Mesenteric fat pad (tissue), 1 donor: ENCODE results near the gene CNIH4. TPM values are rescaled to one million over a fixed set of nuclear protein-coding genes. Genes with fewer than 3 reads are reported as not detected.
"Not testable (repeated sequence)": the region's sequence is repeated elsewhere in the genome, so short reads cannot be mapped to it uniquely, and the experiment has no call there.

ENCODE experiments used
- DNase-seq: peaks from one replicate; pipeline ENCODE4 v3.0.0-alpha.2; 2020; ENCODE audit warnings: low spot score
- microRNA-seq: library from miRNA; unstranded; fragments of <30 nt; microRNA quantifications from one replicate; pipeline ENCODE4 v1.2.0, GENCODE V29; 2020; ENCODE audit warnings: borderline number of aligned reads
- total RNA-seq: library from RNA; stranded (reverse); fragmentation: NEBNext Ultra II Directional; extraction: Animal tissue kit (Norgen Biotek cat#: 25700); gene quantifications from one replicate; pipeline ENCODE4 v1.2.1, GENCODE V29; 2021
- donor health status: DM: yes; HTN: yes; CAD: no.

Gene CNIH4
- total RNA-seq, 1 donor from 2014 or later: 49.4 TPM

DNA sequence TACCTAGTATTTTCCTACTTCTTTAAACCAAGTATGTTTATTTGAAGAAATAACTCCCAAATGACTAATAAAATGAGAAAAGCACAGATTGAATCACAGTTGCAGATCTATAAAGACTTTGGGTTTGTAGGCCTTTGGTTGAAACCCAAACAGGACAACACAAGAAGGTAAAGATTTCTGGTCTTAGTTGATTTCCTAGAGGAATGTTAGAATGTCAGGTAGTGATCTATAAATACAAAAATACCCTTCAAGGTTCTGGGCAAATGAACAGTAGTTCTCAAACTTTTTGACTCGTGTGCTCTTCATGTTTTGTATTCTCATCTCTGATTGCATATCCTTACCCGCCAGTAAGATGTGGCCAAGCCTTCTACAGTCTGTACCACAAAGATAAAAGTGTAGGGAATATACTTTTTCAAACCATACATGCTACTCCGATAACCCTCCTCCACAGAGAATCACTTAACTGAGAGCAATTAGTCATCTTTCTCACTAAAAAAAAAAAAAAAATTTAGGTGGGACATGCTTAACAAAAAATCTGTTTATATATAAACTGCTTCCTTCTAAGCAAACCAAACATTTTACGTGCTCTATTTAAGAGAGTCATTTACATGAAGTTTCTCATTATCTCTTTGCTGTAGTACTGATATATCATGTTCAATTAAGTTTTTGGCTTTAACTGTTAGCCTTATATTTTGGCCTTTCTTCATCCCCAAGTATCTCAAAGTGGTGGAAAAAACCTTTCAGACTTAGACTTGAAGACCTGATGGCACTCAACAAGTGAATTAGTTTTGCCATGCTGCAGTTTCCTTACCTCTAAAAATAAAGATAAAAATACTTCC, 36.0 kb downstream of the CNIH4 start:
- DNase-seq: no peak

DNA sequence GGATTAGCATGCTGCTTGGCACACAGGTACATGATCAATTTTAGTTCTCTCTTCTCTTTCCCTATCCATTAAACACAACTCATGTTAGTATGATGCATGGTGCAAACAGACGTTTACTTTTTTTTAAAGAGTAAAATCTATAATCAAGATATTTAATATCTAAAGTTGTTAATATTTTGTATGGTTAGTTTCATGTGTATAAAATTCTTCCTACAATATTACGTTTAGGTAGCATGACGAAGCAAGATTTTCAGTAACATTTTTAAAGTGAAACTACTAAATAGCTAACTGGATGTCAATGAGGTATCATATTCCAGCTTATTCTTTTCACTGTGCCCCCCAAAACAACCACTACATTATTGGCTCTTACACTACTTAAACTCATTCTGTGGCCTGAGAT, 36.6 kb downstream of the CNIH4 start:
- DNase-seq: no peak

DNA sequence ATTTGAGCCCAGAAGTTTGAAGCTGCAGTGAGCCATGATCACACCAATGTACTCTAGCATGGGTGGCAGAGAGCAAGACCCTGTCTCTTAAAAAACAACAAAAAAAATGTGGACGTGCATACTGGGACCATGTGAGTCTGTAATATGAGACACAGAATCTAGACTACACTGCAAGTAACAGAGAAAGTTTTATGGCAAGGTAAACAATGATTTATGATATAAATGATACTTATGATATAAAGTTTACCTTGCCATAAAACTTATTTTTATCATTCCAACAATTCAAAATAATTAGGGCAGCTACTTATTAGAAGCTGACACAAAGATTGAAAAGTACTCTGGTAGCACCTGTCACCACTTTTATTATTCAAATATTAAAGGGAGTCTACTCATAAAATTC, 43.2 kb downstream of the CNIH4 start:
- DNase-seq: no peak

GRCh38 chr1:224402472-224403036, 45.9 kb downstream of the CNIH4 start:
- no peak for DNase-seq

- DNase-seq: no peak
These were observed 48.4 kb downstream of the CNIH4 start for GRCh38 chr1:224404916-224405603.

- DNase-seq: no peak
These were observed 48.9 kb downstream of the CNIH4 start for GRCh38 chr1:224405604-224405970.

DNA sequence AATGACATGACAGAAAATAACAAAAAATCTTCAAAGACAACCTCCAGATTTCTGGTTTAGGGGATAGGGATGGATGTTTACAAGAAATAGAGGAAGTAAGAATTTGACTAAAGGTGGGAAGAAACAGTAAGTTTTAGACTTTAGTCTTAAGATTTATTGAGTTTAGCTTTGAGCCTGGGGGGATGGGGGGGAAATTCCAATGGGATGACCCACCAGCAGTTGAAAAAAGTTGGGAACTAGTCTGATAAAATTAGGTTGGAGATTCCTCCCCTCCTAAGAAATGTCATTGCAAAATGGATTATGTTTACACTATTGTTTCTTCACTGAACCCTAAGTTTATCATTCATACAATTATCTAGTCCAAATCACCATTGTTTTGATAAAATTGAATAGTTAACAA, 49.5 kb downstream of the CNIH4 start:
- DNase-seq: no peak

- DNase-seq: no peak
These were observed 51.1 kb downstream of the CNIH4 start for GRCh38 chr1:224407571-224408293.

DNA sequence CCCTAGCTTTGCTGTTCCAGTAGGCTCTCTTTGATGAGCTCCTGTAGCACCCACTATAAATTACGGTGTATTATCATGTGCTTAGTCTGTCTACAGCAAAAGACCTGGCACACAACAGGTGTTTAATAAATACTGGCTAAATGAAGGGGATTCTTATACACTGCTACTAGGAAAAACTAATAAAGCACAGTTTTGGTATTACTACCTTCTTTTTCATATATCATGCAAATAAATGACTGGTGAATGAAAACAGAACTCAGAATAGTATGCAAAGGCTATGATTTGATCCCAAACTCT, 51.6 kb downstream of the CNIH4 start:
- no peak for DNase-seq

DNA sequence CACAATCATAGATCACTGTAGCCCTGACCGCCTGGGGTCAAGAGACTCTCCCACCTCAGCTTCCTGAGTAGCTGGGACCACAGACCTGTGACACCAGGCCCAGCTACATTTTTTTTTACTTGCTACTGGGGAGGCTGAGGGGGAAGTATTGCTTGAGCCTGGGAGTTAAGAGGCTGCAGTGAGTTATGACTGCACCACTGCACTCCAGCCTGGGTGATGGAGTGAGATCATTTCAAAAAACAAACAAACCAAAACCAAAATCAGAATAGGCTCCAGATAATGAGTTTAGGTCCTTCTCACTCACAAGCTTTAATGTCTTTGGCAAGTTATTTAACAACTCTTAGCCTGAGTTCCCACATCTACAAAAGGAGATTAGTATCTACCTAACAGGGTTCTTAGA, 55.1 kb downstream of the CNIH4 start:
- no peak for DNase-seq

DNA sequence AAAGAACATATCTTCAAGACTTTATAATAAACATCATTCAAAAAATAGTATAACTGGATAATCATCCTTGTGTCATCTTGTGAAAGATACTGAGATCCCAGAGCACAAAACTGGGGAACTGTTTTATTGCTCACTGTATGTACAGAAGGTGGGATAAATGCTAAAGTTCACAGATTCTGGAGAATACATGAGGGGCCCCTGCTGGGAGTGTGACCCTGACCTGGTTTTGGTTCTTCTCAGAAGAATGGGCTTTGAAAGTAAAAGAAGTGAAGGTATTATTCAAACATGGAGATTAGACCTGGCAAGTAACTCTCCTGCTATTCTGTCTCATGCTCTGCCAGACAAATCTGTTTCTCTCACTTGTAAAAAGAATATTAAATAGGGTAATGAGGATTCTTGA, 63.4 kb downstream of the CNIH4 start:
- DNase-seq: no peak

DNA sequence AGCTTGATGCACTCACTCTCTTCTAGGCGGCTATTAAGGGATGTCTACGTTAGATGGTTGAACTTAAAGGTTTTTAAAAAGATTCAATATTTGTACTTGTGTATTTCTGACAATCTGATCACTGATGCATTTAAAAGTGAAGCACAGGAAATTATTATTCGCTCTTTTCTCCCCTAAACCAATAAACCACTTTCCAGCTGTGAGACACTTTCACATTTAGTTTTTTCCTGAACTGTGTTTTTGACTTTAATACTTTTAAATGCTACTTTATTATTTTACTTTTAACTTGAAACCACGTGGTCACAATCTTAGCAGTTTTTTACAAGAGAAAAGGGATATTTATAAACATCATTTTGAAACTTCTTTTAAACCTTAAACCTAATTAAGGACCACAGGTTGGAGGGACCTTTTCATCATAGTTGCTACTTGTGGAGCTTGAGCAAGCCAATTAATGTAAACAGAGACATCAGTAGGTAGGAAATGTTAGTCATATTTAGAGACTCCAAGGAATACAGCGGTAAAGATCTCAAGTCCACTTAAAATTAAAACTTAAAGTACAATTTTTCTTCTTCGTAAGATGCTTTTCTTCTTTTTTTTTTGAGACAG, 68.7 kb downstream of the CNIH4 start:
- DNase-seq: no peak

- not testable (repeated sequence) for DNase-seq
These were observed 70.2 kb downstream of the CNIH4 start for GRCh38 chr1:224426869-224427268.

DNA sequence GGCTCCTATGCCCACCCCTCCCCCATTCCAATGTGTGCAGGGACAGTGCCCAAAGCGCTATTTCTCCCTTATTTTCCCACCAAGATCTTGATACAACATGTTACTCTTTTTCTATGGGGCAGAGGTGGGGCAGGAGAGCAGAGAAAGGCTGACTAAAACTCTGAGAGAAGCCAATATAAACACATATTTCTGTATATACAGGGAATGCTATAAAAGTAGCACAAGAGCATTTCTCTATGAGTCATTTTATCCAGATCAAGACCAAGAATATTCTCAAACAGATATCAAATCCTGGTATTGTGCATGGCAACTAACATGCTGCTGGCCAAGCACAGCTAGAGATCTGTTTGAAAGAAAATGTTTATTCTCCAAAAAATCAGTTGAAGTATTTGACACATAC, 70.7 kb downstream of the CNIH4 start:
- DNase-seq: no peak

DNA sequence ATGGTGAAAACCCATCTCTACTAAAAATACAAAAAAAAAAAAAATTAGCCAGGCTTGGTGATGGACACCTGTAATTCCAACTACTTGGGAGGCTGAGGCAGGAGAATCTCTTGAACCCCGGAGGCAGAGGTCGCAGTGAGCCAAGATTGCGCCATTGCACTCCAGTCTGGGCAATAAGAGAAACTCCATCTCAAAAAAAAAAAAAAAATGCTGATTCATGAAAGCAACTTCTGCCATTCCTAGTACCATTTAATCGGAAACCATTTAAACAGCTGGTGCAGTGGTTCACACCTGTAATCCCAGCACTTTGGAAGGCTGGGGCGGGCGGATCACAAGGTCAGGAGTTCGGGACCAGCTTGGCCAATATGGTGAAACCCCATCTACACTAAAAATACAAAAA, 72.0 kb downstream of the CNIH4 start:
- not testable (repeated sequence) for DNase-seq

Small RNAs within 50 kb of the gene (microRNA-seq; reads per million reads assigned to microRNA genes)
- gene MIR4742: not detected

Other genes with a start within 250 kb of the CNIH4 start
- 35.2 TPM for gene FBXO28, start 242.8 kb upstream of the CNIH4 start, total RNA-seq
- gene DEGS1, start 173.6 kb upstream of the CNIH4 start, total RNA-seq: 119 TPM
- 23.0 TPM for gene NVL, start 26.7 kb upstream of the CNIH4 start, total RNA-seq
- gene WDR26, start 77.9 kb downstream of the CNIH4 start, total RNA-seq: 100 TPM